Hematopoietic multipotent progenitor cell treated with erythropoietin and hydrocortisone succinate and interleukin-3 and kit ligand, for 4 days (in vitro differentiated cells): Measurements from ENCODE around the gene RPS21.
"Not testable (repeated sequence)": the region's sequence is repeated elsewhere in the genome, so short reads cannot be mapped to it uniquely, and the experiment has no call there.

Source experiments
- DNase-seq: peaks from one replicate; pipeline ENCODE4 v3.0.0-alpha.2; 2015

Gene RPS21

GRCh38 chr20:62413025-62413570 lies 26.2 kb downstream of the RPS21 start:
- DNase-seq = no peak

GRCh38 chr20:62413896-62414481 lies 27.1 kb downstream of the RPS21 start:
- DNase-seq = peak; percentile 33

- DNase-seq = no peak
These were observed 28.6 kb downstream of the RPS21 start for GRCh38 chr20:62415354-62416111.

- DNase-seq = no peak
These were observed 30.0 kb downstream of the RPS21 start for GRCh38 chr20:62416651-62417637.

- no peak for DNase-seq
These were observed 31.2 kb downstream of the RPS21 start for GRCh38 chr20:62417981-62418708.

GRCh38 chr20:62418709-62419487 lies 32.0 kb downstream of the RPS21 start:
- no peak for DNase-seq

- no peak for DNase-seq
These were observed 32.9 kb downstream of the RPS21 start for GRCh38 chr20:62419759-62420158.

- no peak for DNase-seq
These were observed 34.2 kb downstream of the RPS21 start for GRCh38 chr20:62420846-62421715.

- no peak for DNase-seq
These were observed 34.8 kb downstream of the RPS21 start for GRCh38 chr20:62421716-62421990.

GRCh38 chr20:62422636-62423325 lies 35.9 kb downstream of the RPS21 start:
- DNase-seq = no peak

GRCh38 chr20:62423326-62423706 lies 36.4 kb downstream of the RPS21 start:
- DNase-seq = peak; percentile 45

GRCh38 chr20:62424249-62425107 lies 37.6 kb downstream of the RPS21 start:
- DNase-seq = no peak

GRCh38 chr20:62425281-62426058 lies 38.6 kb downstream of the RPS21 start:
- no peak for DNase-seq

- not testable (repeated sequence) for DNase-seq
These were observed 39.1 kb downstream of the RPS21 start for GRCh38 chr20:62426059-62426348.

GRCh38 chr20:62426699-62427131 lies 39.8 kb downstream of the RPS21 start:
- DNase-seq = no peak

GRCh38 chr20:62427172-62428001 lies 40.5 kb downstream of the RPS21 start, which contains the start of gene RBBP8NL:
RBBP8NL (minus strand) TSS chr20:62427539; CDS start chr20:62419647, 7,892 bp downstream.
- no peak for DNase-seq

- DNase-seq = no peak
These were observed 41.1 kb downstream of the RPS21 start for GRCh38 chr20:62428002-62428372.
